A673 (cell line): ENCODE results near the gene RPS6KA5.

ENCODE experiments used
- CTCF ChIP-seq: fragments of 300-800, 200-600 bp; sonication (generic); conservative IDR thresholded peaks from 2 replicates; pipeline ENCODE4 v1.5.1; 2017; ENCODE audit warnings: low read depth, mild to moderate bottlenecking, antibody characterized with exemption, low read length, moderate library complexity, mixed read lengths
- EZH2 ChIP-seq: fragments of 200-600 bp; sonication (generic); IDR thresholded peaks from 2 replicates; pipeline ENCODE4 v1.6.1; 2017; ENCODE audit warnings: borderline replicate concordance, low read depth, mild to moderate bottlenecking, mixed read lengths, antibody characterized with exemption, low read length; ENCODE audit not compliant: poor library complexity, severe bottlenecking

- TF ChIP-seq CTCF (no peak), EZH2 (no peak)
Observed at GRCh38 chr14:90883782-90884181, 176.7 kb downstream of the RPS6KA5 start.
